GM21360 (cell line): ENCODE results near the gene TBC1D22A.

ENCODE experiments used
- ATAC-seq: cut with Tn5 transposase; IDR thresholded peaks from one replicate; pipeline ENCODE4 v1.9.1; 2021; ENCODE audit warnings: mild to moderate bottlenecking, moderate library complexity; ENCODE audit not compliant: unreplicated experiment

TBC1D22A gene

GRCh38 chr22:46902998-46903916, 140.8 kb downstream of the TBC1D22A start:
- ATAC-seq, result no peak

- no peak for ATAC-seq
These were observed 143.0 kb downstream of the TBC1D22A start for GRCh38 chr22:46905415-46905814.

GRCh38 chr22:46905834-46906233, 143.4 kb downstream of the TBC1D22A start:
- no peak for ATAC-seq

GRCh38 chr22:46906326-46907045, 144.0 kb downstream of the TBC1D22A start:
- no peak for ATAC-seq

- no peak for ATAC-seq
These were observed 145.1 kb downstream of the TBC1D22A start for GRCh38 chr22:46907241-46908215.

GRCh38 chr22:46908641-46909107, 146.2 kb downstream of the TBC1D22A start:
- ATAC-seq, result no peak

GRCh38 chr22:46909237-46910030, 147.0 kb downstream of the TBC1D22A start:
- ATAC-seq, result no peak

- no peak for ATAC-seq
These were observed 148.2 kb downstream of the TBC1D22A start for GRCh38 chr22:46910624-46911023.

GRCh38 chr22:46911346-46911745, 148.9 kb downstream of the TBC1D22A start:
- no peak for ATAC-seq

- no peak for ATAC-seq
These were observed 150.9 kb downstream of the TBC1D22A start for GRCh38 chr22:46913351-46913750.

- ATAC-seq, result no peak
These were observed 152.0 kb downstream of the TBC1D22A start for GRCh38 chr22:46914481-46914880.

GRCh38 chr22:46914916-46915894, 152.8 kb downstream of the TBC1D22A start:
- no peak for ATAC-seq

- ATAC-seq, result no peak
These were observed 153.7 kb downstream of the TBC1D22A start for GRCh38 chr22:46915950-46916730.

GRCh38 chr22:46916886-46917770, 154.7 kb downstream of the TBC1D22A start:
- ATAC-seq, result no peak

GRCh38 chr22:46917771-46918101, 155.3 kb downstream of the TBC1D22A start:
- no peak for ATAC-seq

- ATAC-seq, result no peak
These were observed 155.7 kb downstream of the TBC1D22A start for GRCh38 chr22:46918197-46918596.

- no peak for ATAC-seq
These were observed 159.6 kb downstream of the TBC1D22A start for GRCh38 chr22:46922037-46922436.
